Measurements from ENCODE around the gene BPIFB3. TPM values are rescaled to one million over a fixed set of nuclear protein-coding genes. Genes with fewer than 3 reads are reported as not detected.

The BPIFB3 gene
- total RNA-seq, 2 experiments from 2014 or later = not detected

DNA sequence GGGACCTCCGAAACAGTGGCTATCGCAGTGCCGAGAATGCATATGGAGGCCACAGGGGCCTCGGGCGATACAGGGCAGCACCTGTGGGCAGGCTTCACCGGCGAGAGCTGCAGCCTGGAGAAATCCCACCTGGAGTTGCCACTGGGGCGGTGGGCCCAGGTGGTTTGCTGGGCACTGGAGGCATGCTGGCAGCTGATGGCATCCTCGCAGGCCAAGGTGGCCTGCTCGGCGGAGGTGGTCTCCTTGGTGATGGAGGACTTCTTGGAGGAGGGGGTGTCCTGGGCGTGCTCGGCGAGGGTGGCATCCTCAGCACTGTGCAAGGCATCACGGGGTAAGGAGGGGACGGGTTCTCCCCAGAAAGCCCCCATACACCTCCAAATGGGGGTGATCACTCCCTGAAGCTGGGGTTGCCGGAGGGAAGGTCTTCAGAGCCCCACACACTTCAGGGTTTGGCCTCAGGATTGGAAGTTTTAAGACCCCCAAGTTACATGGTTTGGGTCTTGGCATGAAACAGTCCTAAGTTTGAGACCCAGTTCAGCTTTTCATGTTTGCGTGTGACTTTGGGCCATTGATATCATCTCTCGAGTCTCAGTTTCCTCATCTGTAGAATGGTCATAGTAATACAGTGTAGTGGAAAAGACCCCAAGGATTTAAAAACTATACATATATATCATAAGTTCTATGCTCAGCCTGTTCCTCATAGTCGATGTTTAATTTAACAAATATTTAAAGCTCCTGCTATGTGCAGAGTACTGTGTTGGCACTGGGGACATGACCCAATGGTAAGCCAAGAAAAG, 30.0 kb downstream of the BPIFB3 start:
- Mint-ChIP-seq H3K4me1 (ENCODE audit: low read depth) (no peaks in the 10 kb centered on the region), H3K27ac (no peak overlapping the region), H3K36me3 (ENCODE audit: low read depth) (no peaks in the 10 kb centered on the region), H3K9me3 (no peaks in the 10 kb centered on the region), H3K4me3 (no peak overlapping the region), H3K27me3 (no peaks in the 10 kb centered on the region)
- no peak for ATAC-seq
- intact Hi-C loops (cut with micrococcal nuclease) = no loop called here
- CTCF ChIA-PET = interaction anchor here (1.2 kb wide), 1 partner anchor 182 kb away, joined by 3 read pairs; no protein-coding TSS in a partner anchor
- TF ChIP-seq, protein P1, sequence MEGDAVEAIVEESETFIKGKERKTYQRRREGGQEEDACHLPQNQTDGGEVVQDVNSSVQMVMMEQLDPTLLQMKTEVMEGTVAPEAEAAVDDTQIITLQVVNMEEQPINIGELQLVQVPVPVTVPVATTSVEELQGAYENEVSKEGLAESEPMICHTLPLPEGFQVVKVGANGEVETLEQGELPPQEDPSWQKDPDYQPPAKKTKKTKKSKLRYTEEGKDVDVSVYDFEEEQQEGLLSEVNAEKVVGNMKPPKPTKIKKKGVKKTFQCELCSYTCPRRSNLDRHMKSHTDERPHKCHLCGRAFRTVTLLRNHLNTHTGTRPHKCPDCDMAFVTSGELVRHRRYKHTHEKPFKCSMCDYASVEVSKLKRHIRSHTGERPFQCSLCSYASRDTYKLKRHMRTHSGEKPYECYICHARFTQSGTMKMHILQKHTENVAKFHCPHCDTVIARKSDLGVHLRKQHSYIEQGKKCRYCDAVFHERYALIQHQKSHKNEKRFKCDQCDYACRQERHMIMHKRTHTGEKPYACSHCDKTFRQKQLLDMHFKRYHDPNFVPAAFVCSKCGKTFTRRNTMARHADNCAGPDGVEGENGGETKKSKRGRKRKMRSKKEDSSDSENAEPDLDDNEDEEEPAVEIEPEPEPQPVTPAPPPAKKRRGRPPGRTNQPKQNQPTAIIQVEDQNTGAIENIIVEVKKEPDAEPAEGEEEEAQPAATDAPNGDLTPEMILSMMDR (IDR thresholded peaks at IDR 0.05) = no peak
- POLR2A ChIA-PET = no interaction called here
- no peak for DNase-seq

DNA sequence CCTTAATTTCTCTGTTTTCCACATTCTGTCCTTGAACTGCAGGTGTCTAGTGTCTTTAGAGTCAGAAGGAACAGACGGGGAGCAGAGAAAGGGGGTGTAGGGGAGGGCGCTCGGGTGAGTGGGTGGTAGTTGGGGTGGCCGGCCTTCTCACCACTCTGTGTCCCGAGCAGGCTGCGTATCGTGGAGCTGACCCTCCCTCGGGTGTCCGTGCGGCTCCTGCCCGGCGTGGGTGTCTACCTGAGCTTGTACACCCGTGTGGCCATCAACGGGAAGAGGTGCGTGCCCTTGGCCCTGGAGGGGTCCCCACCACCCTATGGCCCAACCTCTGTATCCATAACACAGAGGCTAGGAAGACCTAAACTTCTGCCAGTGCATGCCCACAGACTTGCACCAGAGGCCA, 31.0 kb downstream of the BPIFB3 start:
- ATAC-seq = no peak
- TF ChIP-seq, protein P1 (IDR thresholded peaks at IDR 0.05) = no peak
- DNase-seq = no peak
- intact Hi-C loops (cut with micrococcal nuclease) = no loop called here
- ChIA-PET CTCF (no interaction called here), POLR2A (no interaction called here)
- Mint-ChIP-seq H3K4me1 (ENCODE audit: low read depth) (no peaks in the 10 kb centered on the region), H3K36me3 (ENCODE audit: low read depth) (no peaks in the 10 kb centered on the region), H3K9me3 (no peaks in the 10 kb centered on the region), H3K4me3 (no peak overlapping the region), H3K27ac (no peak overlapping the region), H3K27me3 (no peaks in the 10 kb centered on the region)

- ATAC-seq (no peak), DNase-seq (no peak)
- H3K27me3 Mint-ChIP-seq = no peaks in the 10 kb centered on the region
- no peak overlapping the region for H3K27ac Mint-ChIP-seq
- TF ChIP-seq, protein P1 (IDR thresholded peaks at IDR 0.05) = no peak
- no peak overlapping the region for H3K4me3 Mint-ChIP-seq
- ChIA-PET CTCF (no interaction called here), POLR2A (no interaction called here)
- no peaks in the 10 kb centered on the region for H3K9me3 Mint-ChIP-seq
- no peaks in the 10 kb centered on the region for H3K4me1 Mint-ChIP-seq (ENCODE audit: low read depth)
- H3K36me3 Mint-ChIP-seq (ENCODE audit: low read depth) = no peaks in the 10 kb centered on the region
- intact Hi-C loops (cut with micrococcal nuclease) = no loop called here
These were observed 32.5 kb downstream of the BPIFB3 start for GRCh38 chr20:33086052-33086722.

DNA sequence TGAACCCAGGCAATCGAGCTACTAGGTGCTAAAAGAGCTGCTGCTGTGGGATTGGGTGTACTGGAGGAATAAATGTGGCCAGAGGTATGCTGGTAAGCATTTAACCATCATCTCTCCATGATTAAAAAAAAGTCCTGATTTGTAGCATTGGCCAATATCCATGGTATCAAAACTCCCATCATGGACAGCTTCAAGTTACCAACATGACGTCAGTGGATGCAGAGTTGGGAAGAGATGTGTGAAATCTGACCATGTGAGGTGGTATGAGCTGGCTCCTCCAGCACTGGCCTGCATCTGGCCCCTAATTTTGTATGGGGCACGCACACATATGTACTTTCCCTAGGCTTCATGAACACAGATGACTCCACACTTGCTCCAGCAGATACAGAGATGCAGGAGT, 37.4 kb downstream of the BPIFB3 start:
- TF ChIP-seq, protein P1 (IDR thresholded peaks at IDR 0.05) = no peak
- Mint-ChIP-seq H3K9me3 (no peaks in the 10 kb centered on the region), H3K27ac (no peak overlapping the region), H3K36me3 (ENCODE audit: low read depth) (no peaks in the 10 kb centered on the region), H3K27me3 (no peaks in the 10 kb centered on the region), H3K4me1 (ENCODE audit: low read depth) (peaks cover 2% of the 10 kb centered on the region), H3K4me3 (no peak overlapping the region)
- DNase-seq (no peak), ATAC-seq (no peak)
- intact Hi-C loops (cut with micrococcal nuclease) = loop anchor here (10.0 kb wide), 1 partner anchor 296 kb away; no protein-coding TSS in a partner anchor
- POLR2A ChIA-PET = interaction anchor here (0.8 kb wide), 1 partner anchor 17 kb away, joined by 3 read pairs; no protein-coding TSS in a partner anchor
- CTCF ChIA-PET = interaction anchor here (0.9 to 1.1 kb wide), 2 partner anchors 200 to 201 kb away, joined by 3 read pairs; no protein-coding TSS in a partner anchor

DNA sequence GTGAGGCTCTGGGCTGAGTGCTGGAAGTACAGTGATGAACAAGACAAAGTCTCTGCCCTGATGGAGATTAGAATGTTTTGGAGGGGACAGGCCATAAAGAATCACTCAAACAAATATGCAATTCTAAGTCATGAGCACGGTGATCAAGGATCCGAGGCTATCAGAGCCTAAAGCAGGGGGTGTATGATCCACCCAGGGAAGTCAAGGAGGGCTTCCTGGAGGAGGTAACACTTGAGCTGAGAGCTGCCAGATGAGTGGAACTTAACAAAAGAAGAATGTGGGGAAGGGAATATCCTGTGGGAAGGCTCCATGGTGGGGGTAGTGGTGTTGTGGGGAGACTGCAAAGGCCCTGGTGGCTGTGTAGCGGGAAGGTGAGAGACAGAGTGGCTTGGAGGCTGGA, 38.0 kb downstream of the BPIFB3 start:
- no peak for DNase-seq
- Mint-ChIP-seq H3K4me3 (no peak overlapping the region), H3K27ac (no peak overlapping the region), H3K27me3 (no peaks in the 10 kb centered on the region), H3K9me3 (no peaks in the 10 kb centered on the region), H3K4me1 (ENCODE audit: low read depth) (peaks cover 2% of the 10 kb centered on the region), H3K36me3 (ENCODE audit: low read depth) (no peaks in the 10 kb centered on the region)
- CTCF ChIA-PET = interaction anchor here (0.6 to 1.1 kb wide), 2 partner anchors 10 to 201 kb away, joined by 3 read pairs; no protein-coding TSS in a partner anchor
- TF ChIP-seq, protein P1 (IDR thresholded peaks at IDR 0.05) = no peak
- POLR2A ChIA-PET = interaction anchor here (0.8 kb wide), 1 partner anchor 17 kb away, joined by 3 read pairs; no protein-coding TSS in a partner anchor
- no peak for ATAC-seq
- intact Hi-C loops (cut with micrococcal nuclease) = loop anchor here (10.0 kb wide), 1 partner anchor 297 kb away; no protein-coding TSS in a partner anchor
